H1 (cell line): ENCODE results near the gene WNT5A. TPM values are rescaled to one million over a fixed set of nuclear protein-coding genes. Genes with fewer than 3 reads are reported as not detected.

ENCODE experiments used
- BACH1 ChIP-seq: IDR thresholded peaks from 2 replicates; pipeline ENCODE4 v1.6.1; 2012; ENCODE audit warnings: low read length, improper control_type of control experiment
- EGR1 ChIP-seq: IDR thresholded peaks from 2 replicates; pipeline ENCODE4 v1.6.1; 2011; ENCODE audit warnings: low read depth, low read length, borderline replicate concordance
- MAFK ChIP-seq: IDR thresholded peaks from 2 replicates; pipeline ENCODE4 v1.6.1; 2012; ENCODE audit warnings: low read depth, mild to moderate bottlenecking, improper control_type of control experiment, low read length
- NANOG ChIP-seq: IDR thresholded peaks from 2 replicates; pipeline ENCODE4 v1.6.1; 2011; ENCODE audit warnings: low read length, low read depth, mild to moderate bottlenecking, inconsistent platforms; ENCODE audit not compliant: insufficient read depth, poor library complexity, severe bottlenecking
- NRF1 ChIP-seq: IDR thresholded peaks from 2 replicates; pipeline ENCODE4 v1.6.1; 2011; ENCODE audit warnings: mild to moderate bottlenecking, low read depth, low read length, improper control_type of control experiment
- POU5F1 ChIP-seq: IDR thresholded peaks from 2 replicates; pipeline ENCODE4 v1.6.1; 2011; ENCODE audit warnings: low read depth, mild to moderate bottlenecking, low read length, moderate library complexity
- SIRT6 ChIP-seq: IDR thresholded peaks from one replicate; pipeline ENCODE4 v1.7.1; 2012; ENCODE audit warnings: low read length, inconsistent platforms
- TCF12 ChIP-seq: IDR thresholded peaks from 2 replicates; pipeline ENCODE4 v1.6.1; 2011; ENCODE audit warnings: low read depth, mild to moderate bottlenecking, low read length
- polyA plus RNA-seq, 7 experiments: library from polyadenylated mRNA; depleted of rRNA in 3 of 7; stranded (reverse) in 5 of 7; unstranded in 2 of 7; fragments of >200 nt in 5 of 7; fragments of 200-250 nt in 2 of 7; gene quantifications; 1 replicate in 5 of 7; 2 replicates in 1 of 7; 4 replicates in 1 of 7; pipeline versions ENCODE4 v1.2.1 to v1.2.3, GENCODE V29; 2011 to 2013; ENCODE audit warnings: missing spikeins in 2 of 7, mixed read lengths in 2 of 7
- total RNA-seq: library from RNA; stranded (reverse); fragmentation: NEBNext Ultra II Directional; extraction: Animal tissue kit (Norgen Biotek cat#: 25700); gene quantifications from 2 replicates; pipeline ENCODE4 v1.2.1, GENCODE V29; 2021
- TF ChIP-seq, protein P1 (sequence below): IDR thresholded peaks from 2 replicates; pipeline ENCODE4 v1.6.1; 2012; ENCODE audit warnings: low read length, inconsistent platforms

Gene WNT5A
- total and polyA plus RNA-seq, 2 of the 8 experiments (the other 6 are each of a cell fraction or from before 2014, with no cell fraction given): 3.9 to 5.6 TPM

DNA sequence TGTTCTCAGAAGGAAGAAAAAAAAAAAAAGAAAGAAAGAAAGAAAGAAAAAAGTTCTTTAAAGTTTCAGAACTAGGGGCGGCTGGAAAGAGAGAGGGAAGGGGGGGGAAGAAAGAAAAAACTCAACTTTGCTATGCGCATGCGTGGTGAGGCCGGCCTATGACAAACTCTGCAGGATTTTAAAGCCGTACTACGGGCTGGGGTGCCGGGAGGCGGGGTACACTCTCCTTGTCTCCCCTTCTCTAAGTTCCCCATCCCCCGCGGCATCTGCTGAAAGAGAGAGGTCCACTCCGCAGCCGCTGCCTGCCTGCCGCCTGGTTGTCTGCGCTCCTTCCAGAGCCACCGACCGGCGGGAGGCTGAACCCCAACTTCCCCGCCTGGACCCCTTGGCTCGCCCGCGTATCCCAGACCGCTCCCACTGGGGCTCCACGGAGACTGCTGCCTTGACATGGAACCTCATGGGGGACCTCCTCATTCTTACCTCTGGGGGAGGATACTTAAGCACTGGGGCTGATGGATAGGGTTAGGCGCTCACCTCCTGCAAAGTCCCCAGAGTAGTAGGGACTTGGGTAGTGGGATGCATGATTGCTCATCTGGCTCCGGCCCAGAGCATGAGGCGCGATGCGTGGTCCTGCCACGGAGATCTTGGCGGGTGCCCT lies 1.4 kb upstream of the WNT5A start (continued):
- no peak for TF ChIP-seq EGR1
- no peak for TF ChIP-seq BACH1
- no peak for TF ChIP-seq MAFK
- TF ChIP-seq NANOG: no peak
- no peak for TF ChIP-seq SIRT6
- TF ChIP-seq, protein P1, sequence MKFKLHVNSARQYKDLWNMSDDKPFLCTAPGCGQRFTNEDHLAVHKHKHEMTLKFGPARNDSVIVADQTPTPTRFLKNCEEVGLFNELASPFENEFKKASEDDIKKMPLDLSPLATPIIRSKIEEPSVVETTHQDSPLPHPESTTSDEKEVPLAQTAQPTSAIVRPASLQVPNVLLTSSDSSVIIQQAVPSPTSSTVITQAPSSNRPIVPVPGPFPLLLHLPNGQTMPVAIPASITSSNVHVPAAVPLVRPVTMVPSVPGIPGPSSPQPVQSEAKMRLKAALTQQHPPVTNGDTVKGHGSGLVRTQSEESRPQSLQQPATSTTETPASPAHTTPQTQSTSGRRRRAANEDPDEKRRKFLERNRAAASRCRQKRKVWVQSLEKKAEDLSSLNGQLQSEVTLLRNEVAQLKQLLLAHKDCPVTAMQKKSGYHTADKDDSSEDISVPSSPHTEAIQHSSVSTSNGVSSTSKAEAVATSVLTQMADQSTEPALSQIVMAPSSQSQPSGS: no peak
- TF ChIP-seq POU5F1: no peak
- no peak for TF ChIP-seq TCF12
- peak; percentile 69 for TF ChIP-seq NRF1
